Naive thymus-derived CD4-positive, alpha-beta T cell (primary cell): Measurements from ENCODE around the gene ANKRD66. TPM values are rescaled to one million over a fixed set of nuclear protein-coding genes. Genes with fewer than 3 reads are reported as not detected.

ENCODE experiments used
- ATAC-seq: fragments of 150-1000 bp; cut with Tn5 transposase; 2 replicates; pipeline ENCODE4 v1.10.0; 2021; ENCODE audit warnings: mild to moderate bottlenecking, moderate library complexity
- CTCF ChIA-PET: fragments of 350-600 bp; sonication (Branson Sonifier 250); formaldehyde crosslinking; loops from one replicate; lab custom pipeline; 2021; ENCODE audit warnings: antibody characterized with exemption; lab: Charles Lee
- POLR2A ChIA-PET: fragments of 350-600 bp; sonication (Branson Sonifier 250); formaldehyde crosslinking; loops from one replicate; lab custom pipeline; 2021; ENCODE audit warnings: antibody characterized with exemption, inconsistent platforms; lab: Charles Lee
- DNase-seq, 9 donors: peaks; one replicate each; pipeline versions ENCODE4 v3.0.0 to v3.0.0-alpha.2; 2020 to 2022; ENCODE audit warnings: mixed read lengths in 1 of 9
- H3K27ac ChIP-seq: one replicate; pipeline ENCODE4 v1.7.0; 2013; ENCODE audit warnings: mild to moderate bottlenecking, low read depth, low read length, moderate library complexity
- H3K27me3 ChIP-seq, 2 donors: one replicate each; pipeline ENCODE4 v1.7.0; 2013; ENCODE audit warnings: low read length in 2 of 2, mild to moderate bottlenecking in 2 of 2, moderate library complexity in 2 of 2; ENCODE audit not compliant: control insufficient read depth in 2 of 2, insufficient read depth in 2 of 2
- H3K36me3 ChIP-seq, 3 experiments: 1 replicate in 2 of 3; 2 replicates in 1 of 3; pipeline ENCODE4 v1.7.0; 2013; ENCODE audit warnings: low read length in 3 of 3, mild to moderate bottlenecking in 3 of 3, moderate library complexity in 1 of 3; ENCODE audit not compliant: insufficient read depth in 3 of 3, control insufficient read depth in 2 of 3
- H3K4me1 ChIP-seq, 2 donors: one replicate each; pipeline ENCODE4 v1.7.0; 2013; ENCODE audit warnings: low read length in 2 of 2, mild to moderate bottlenecking in 2 of 2, moderate library complexity in 1 of 2; ENCODE audit not compliant: control insufficient read depth in 2 of 2, insufficient read depth in 2 of 2
- H3K4me3 ChIP-seq: 2 replicates; pipeline ENCODE4 v1.7.0; 2013; ENCODE audit warnings: mild to moderate bottlenecking, low read length
- H3K9me3 ChIP-seq, 3 experiments: 1 replicate in 2 of 3; 2 replicates in 1 of 3; pipeline ENCODE4 v1.7.0; 2013; ENCODE audit warnings: low read length in 3 of 3; ENCODE audit not compliant: control insufficient read depth in 2 of 3
- H3K27ac Mint-ChIP-seq, 9 donors: one replicate each; pipeline ENCODE4 v1.8.0; 2020 to 2022; ENCODE audit warnings: mixed read lengths in 9 of 9, mild to moderate bottlenecking in 8 of 9, moderate library complexity in 5 of 9, inconsistent platforms in 2 of 9
- H3K27me3 Mint-ChIP-seq, 5 donors: one replicate each; pipeline ENCODE4 v1.8.0; 2021 to 2022; ENCODE audit warnings: mixed read lengths in 5 of 5, mild to moderate bottlenecking in 1 of 5
- H3K36me3 Mint-ChIP-seq, 5 donors: one replicate each; pipeline ENCODE4 v1.8.0; 2020 to 2022; ENCODE audit warnings: mixed read lengths in 5 of 5, mild to moderate bottlenecking in 3 of 5, inconsistent platforms in 1 of 5
- H3K4me1 Mint-ChIP-seq, 7 donors: one replicate each; pipeline ENCODE4 v1.8.0; 2020 to 2022; ENCODE audit warnings: mixed read lengths in 7 of 7, mild to moderate bottlenecking in 3 of 7, inconsistent platforms in 1 of 7
- H3K4me3 Mint-ChIP-seq, 10 donors: one replicate each; pipeline ENCODE4 v1.8.0; 2020 to 2022; ENCODE audit warnings: mild to moderate bottlenecking in 10 of 10, mixed read lengths in 10 of 10, moderate library complexity in 6 of 10, inconsistent platforms in 2 of 10
- H3K9me3 Mint-ChIP-seq, 11 donors: one replicate each; pipeline ENCODE4 v1.8.0; 2020 to 2022; ENCODE audit warnings: mixed read lengths in 11 of 11, mild to moderate bottlenecking in 4 of 11, inconsistent platforms in 1 of 11, moderate library complexity in 1 of 11
- intact Hi-C, 2 donors: fragments of 100-400 bp; cut with micrococcal nuclease; formaldehyde crosslinking; loops; one replicate each; pipeline ENCODE4 v1.15.1; 2023
- polyA plus RNA-seq, 2 donors: library from polyadenylated mRNA; unstranded; fragments of 300-500 nt; fragmentation: Illumina TruSeq; gene quantifications; one replicate each; pipeline ENCODE4 v1.2.3, GENCODE V29; 2021
- total RNA-seq, 6 experiments: library from RNA in 5 of 6; stranded (reverse) in 5 of 6; gene quantifications; 1 replicate in 5 of 6; 2 replicates in 1 of 6; pipeline ENCODE4 v1.2.3 and lab custom pipeline; 2021 to 2026

Gene ANKRD66
- total and polyA plus RNA-seq, 7 experiments from 2014 or later, result not detected

DNA sequence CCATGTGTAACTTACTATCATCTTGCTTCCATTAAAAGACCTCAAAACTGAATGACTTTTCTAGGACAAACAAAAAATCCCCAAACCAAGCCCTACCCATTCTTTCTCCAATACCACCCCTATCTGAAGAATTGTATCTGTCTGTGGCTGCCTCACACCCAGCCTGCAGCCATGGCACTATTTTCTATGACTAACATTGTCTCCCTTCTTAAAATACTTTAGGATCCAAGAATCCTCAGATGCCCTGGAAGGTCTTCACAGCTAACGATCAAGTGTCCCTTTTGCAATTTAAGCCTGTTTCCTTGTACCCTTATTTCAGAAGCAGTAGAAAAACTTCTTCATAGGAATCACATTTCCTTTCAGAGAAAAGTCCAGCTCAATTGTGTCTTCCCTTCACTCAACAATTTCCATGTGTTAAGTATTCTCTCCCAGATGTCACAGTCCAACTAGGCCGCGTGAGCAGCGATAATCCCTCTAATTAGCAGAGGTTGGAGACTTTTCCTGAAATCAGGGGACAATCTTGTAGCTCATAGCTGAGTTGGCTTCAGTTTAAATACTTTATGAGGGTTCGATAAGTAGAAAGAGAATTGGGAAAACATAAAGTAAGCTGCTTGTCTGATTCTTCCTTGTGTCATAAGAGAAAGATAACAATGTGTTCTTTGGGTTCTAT is 41.3 kb downstream of the ANKRD66 start:
- Histone ChIP-seq H3K9me3 (no peaks in the 10 kb centered on the region), H3K4me3 (no peak overlapping the region), H3K36me3 (no peaks in the 10 kb centered on the region), H3K4me1 (no peaks in the 10 kb centered on the region), H3K27ac (no peak overlapping the region), H3K27me3 (no peaks in the 10 kb centered on the region)
- POLR2A ChIA-PET, result no interaction called here
- intact Hi-C loops, result no loop called here
- Mint-ChIP-seq H3K27me3 (peaks cover 0 to 21% (median 15%) of the 10 kb centered on the region in 5 donors), H3K4me3 (no peak overlapping the region), H3K27ac (no peak overlapping the region), H3K9me3 (peaks cover 0 to 2% (median 0%) of the 10 kb centered on the region in 11 donors), H3K4me1 (no peaks in the 10 kb centered on the region), H3K36me3 (no peaks in the 10 kb centered on the region)
- CTCF ChIA-PET, result no interaction called here
- DNase-seq (no peak), ATAC-seq (no peak)

DNA sequence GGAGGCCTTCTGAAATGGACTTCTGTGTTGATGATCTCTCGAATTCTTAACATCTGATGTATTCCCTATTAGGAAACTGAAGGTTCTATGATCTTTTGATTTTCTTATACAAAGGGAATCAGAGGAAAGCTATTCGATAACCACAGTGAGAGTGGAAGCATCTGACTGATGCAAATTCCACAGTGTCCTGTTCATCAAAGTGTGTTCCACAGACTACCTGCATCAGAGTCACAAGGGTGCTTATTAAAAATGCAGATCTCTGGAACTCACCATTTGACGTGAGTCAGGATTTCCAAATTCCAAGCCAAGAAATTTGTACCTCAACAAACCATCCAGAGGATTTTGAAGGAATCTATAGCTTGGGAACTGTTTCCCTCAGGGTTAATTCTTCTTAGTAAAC is 42.1 kb downstream of the ANKRD66 start:
- H3K27ac ChIP-seq, result no peak overlapping the region
- Mint-ChIP-seq H3K9me3 (no peaks in the 10 kb centered on the region), H3K4me1 (no peaks in the 10 kb centered on the region), H3K36me3 (no peaks in the 10 kb centered on the region), H3K4me3 (no peak overlapping the region), H3K27ac (no peak overlapping the region), H3K27me3 (peaks cover 0 to 21% (median 15%) of the 10 kb centered on the region in 5 donors)
- H3K4me3 ChIP-seq, result no peak overlapping the region
- POLR2A ChIA-PET, result no interaction called here
- intact Hi-C loops, result no loop called here
- DNase-seq (no peak), ATAC-seq (no peak)
- CTCF ChIA-PET, result no interaction called here
- H3K9me3 ChIP-seq, result no peaks in the 10 kb centered on the region
- H3K36me3 ChIP-seq, result no peaks in the 10 kb centered on the region
- H3K27me3 ChIP-seq, result no peaks in the 10 kb centered on the region
- no peaks in the 10 kb centered on the region for H3K4me1 ChIP-seq

DNA sequence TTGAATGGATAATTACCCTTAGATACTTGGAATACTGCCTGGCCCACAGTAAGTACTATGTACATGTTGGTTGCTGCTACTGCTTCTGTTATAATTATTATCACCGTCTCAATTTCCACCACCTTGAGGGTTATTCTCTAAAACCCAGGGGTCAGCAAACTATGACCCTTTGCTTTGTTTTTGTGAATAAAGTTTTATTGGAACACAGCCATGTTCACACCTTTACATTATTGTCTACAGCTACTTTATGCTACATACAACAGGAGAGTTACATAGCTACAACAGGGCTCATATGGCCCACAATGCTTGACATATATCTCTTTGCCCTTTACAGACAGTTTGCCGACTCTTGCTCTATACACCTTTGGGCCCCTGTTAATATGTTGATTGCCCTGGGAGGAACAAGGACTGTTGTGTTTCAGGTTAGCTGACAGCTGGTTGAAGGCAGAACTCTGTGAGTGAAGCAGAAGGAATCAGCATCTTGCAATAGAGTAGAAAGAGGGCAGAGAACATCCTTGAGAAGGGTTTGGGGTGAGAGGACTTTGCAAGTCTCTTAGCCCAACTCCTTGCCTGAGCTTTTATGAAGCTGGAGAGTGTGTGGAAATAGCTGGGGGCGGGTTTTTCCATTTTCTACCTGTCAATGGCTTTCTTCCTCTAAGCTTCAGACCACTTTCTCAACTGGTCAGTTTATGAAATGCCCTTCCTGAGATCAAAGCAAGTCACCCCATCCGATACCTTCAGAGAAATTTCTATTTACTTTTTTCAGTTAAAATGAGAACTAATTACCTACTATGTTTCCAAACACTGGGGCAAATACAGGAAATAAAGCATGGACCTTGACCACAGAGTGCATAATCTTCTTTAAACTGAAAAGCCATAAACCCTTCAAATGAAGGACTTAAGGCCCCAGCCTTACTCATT is 43.0 kb downstream of the ANKRD66 start:
- Histone ChIP-seq H3K27me3 (no peaks in the 10 kb centered on the region), H3K4me3 (no peak overlapping the region), H3K36me3 (no peaks in the 10 kb centered on the region), H3K9me3 (no peaks in the 10 kb centered on the region), H3K27ac (no peak overlapping the region), H3K4me1 (no peaks in the 10 kb centered on the region)
- no peaks in the 10 kb centered on the region for H3K36me3 Mint-ChIP-seq
- H3K4me3 Mint-ChIP-seq, result no peak overlapping the region
- no peaks in the 10 kb centered on the region for H3K9me3 Mint-ChIP-seq
- POLR2A ChIA-PET, result no interaction called here
- DNase-seq (no peak), ATAC-seq (no peak)
- CTCF ChIA-PET, result interaction anchor here (0.6 kb wide), 1 partner anchor 69 kb away, joined by 5 read pairs; no protein-coding TSS in a partner anchor
- no peak overlapping the region for H3K27ac Mint-ChIP-seq
- intact Hi-C loops, result no loop called here
- peaks cover 0 to 26% (median 15%) of the 10 kb centered on the region in 5 donors for H3K27me3 Mint-ChIP-seq
- H3K4me1 Mint-ChIP-seq, result no peaks in the 10 kb centered on the region

DNA sequence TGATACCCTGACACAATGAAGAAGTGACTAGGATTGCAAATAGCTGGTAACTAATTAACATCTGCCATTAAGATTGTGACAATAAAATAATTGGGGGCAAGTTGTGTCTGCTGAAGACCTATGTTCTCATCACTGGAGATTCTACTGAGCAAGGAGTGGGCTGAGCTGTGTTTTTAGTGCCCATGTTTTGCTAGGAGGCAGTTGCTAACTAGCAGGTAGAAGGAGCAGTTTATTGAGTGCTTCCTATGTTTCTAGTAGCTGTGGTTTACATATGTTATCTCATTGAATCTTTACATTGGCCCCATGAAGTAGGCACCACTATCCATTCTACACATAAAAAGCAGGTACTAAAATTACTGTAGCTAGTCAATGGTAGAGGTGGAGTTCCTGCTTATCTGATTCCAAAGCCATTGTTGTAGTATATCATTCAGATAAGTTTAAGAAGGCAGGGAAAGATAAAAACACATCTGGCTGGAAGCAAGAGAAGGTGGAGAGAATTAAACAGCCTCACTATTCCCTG is 43.7 kb downstream of the ANKRD66 start:
- intact Hi-C loops, result no loop called here
- H3K4me3 Mint-ChIP-seq, result no peak overlapping the region
- ATAC-seq, result no peak

DNA sequence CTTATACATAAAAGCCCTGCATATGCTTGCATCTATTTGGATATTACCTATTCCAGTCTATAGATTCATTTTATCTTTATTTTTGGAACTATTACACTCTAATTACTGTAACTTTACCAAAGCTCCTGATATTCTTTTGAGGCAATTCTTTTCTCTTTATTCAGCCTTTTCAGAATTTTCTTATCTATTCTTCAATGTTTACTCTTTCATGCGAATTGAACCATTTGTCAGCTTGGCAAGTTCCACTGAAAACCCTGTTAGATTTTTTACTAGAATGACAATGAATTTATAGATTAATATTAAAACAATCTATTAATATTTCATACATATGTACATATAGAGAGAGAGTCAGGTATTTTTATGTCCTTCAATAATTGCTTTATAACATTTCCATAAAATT is 45.9 kb downstream of the ANKRD66 start:
- intact Hi-C loops, result no loop called here
- ATAC-seq, result no peak
- H3K4me1 ChIP-seq, result no peaks in the 10 kb centered on the region
- H3K4me3 Mint-ChIP-seq, result no peak overlapping the region
- no peaks in the 10 kb centered on the region for H3K4me1 Mint-ChIP-seq
- H3K9me3 ChIP-seq, result no peaks in the 10 kb centered on the region
- ChIA-PET POLR2A (no interaction called here), CTCF (no interaction called here)
- DNase-seq, result no peak
- H3K4me3 ChIP-seq, result no peak overlapping the region
- no peaks in the 10 kb centered on the region for H3K36me3 ChIP-seq
- no peak overlapping the region for H3K27ac ChIP-seq
- no peaks in the 10 kb centered on the region for H3K9me3 Mint-ChIP-seq
- H3K27ac Mint-ChIP-seq, result no peak overlapping the region
- peaks cover 0 to 32% (median 19%) of the 10 kb centered on the region in 5 donors for H3K27me3 Mint-ChIP-seq
- H3K36me3 Mint-ChIP-seq, result no peaks in the 10 kb centered on the region
- H3K27me3 ChIP-seq, result no peaks in the 10 kb centered on the region

More for the DNA sequence above, 43.7 kb downstream of the ANKRD66 start:
- POLR2A ChIA-PET, result no interaction called here
- no peak for DNase-seq
- no peaks in the 10 kb centered on the region for H3K36me3 Mint-ChIP-seq
- peaks cover 2 to 27% (median 18%) of the 10 kb centered on the region in 5 donors for H3K27me3 Mint-ChIP-seq
- H3K27ac Mint-ChIP-seq, result no peak overlapping the region
- H3K27me3 ChIP-seq, result no peaks in the 10 kb centered on the region
- H3K4me3 ChIP-seq, result no peak overlapping the region
- H3K4me1 ChIP-seq, result no peaks in the 10 kb centered on the region
- CTCF ChIA-PET, result interaction anchor here (0.6 kb wide), 1 partner anchor 70 kb away, joined by 5 read pairs; no protein-coding TSS in a partner anchor
- no peaks in the 10 kb centered on the region for H3K9me3 Mint-ChIP-seq
- no peaks in the 10 kb centered on the region for H3K9me3 ChIP-seq
- no peaks in the 10 kb centered on the region for H3K36me3 ChIP-seq
- H3K27ac ChIP-seq, result no peak overlapping the region
- no peaks in the 10 kb centered on the region for H3K4me1 Mint-ChIP-seq

DNA sequence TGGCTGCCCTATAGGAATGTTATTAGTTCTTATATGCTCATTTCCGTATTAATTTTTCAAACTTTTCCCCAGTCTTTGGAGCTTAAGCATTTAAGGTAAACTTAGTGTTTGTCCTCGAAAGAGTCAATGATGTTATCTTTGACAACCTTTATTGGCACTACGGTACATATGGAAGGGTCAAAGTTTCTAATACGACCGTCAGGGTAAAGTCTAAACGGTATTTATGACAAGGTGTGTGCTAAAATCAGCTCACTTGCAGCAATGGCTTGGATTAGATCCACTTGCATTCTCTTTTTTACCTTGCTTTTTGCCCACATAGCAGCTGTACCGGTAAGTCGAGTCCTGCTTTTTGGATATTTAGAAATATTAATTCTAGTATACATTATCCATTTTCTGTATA is 46.4 kb downstream of the ANKRD66 start, which contains the start of gene MEP1A:
Gene MEP1A (plus strand): TSS at position 252 of the 400 bp plus-strand sequence. CDS start 10 bp downstream, at position 262.
- ChIA-PET POLR2A (no interaction called here), CTCF (no interaction called here)
- Mint-ChIP-seq H3K4me1 (no peaks in the 10 kb centered on the region), H3K27me3 (peaks cover 0 to 27% (median 18%) of the 10 kb centered on the region in 5 donors), H3K27ac (no peak within 1 kb of the TSS), H3K36me3 (no peaks in the 10 kb centered on the region), H3K4me3 (no peak within 1 kb of the TSS), H3K9me3 (no peaks in the 10 kb centered on the region)
- ATAC-seq (no peak), DNase-seq (no peak)
- no peaks in the 10 kb centered on the region for H3K9me3 ChIP-seq
- intact Hi-C loops, result no loop called here
- H3K36me3 ChIP-seq, result no peaks in the 10 kb centered on the region
- no peak within 1 kb of the TSS for H3K27ac ChIP-seq
- H3K4me3 ChIP-seq, result no peak within 1 kb of the TSS
- no peaks in the 10 kb centered on the region for H3K4me1 ChIP-seq
- H3K27me3 ChIP-seq, result no peaks in the 10 kb centered on the region
